GM12878 (cell line): ENCODE measurements around the gene FSHR.

ENCODE experiments used
- BHLHE40 ChIP-seq, 2 experiments: fragments of 450-650 bp in 1 of 2; IDR thresholded peaks; 2 replicates each; pipeline ENCODE4 v1.6.1; 2011 to 2017; ENCODE audit warnings: low read depth in 2 of 2, borderline replicate concordance in 1 of 2, improper control_type of control experiment in 1 of 2, low read length in 1 of 2, mild to moderate bottlenecking in 1 of 2
- CTCF ChIP-seq, 3 experiments: IDR thresholded peaks in 2 of 3; conservative IDR thresholded peaks in 1 of 3; 2 replicates each; pipeline ENCODE4 v1.5.1; 2011; ENCODE audit warnings: low read depth in 3 of 3, low read length in 3 of 3, mild to moderate bottlenecking in 3 of 3, control low read depth in 2 of 3, moderate library complexity in 2 of 3, inconsistent platforms in 1 of 3, mixed read lengths in 1 of 3; ENCODE audit not compliant: control insufficient read depth in 2 of 3, insufficient read depth in 1 of 3; ENCODE audit errors: extremely low read depth in 1 of 3
- HDAC2 ChIP-seq: fragments of 200-600 bp; sonication (generic); IDR thresholded peaks from 2 replicates; pipeline ENCODE4 v1.6.1; 2017
- PAX5 ChIP-seq: IDR thresholded peaks from 2 replicates; pipeline ENCODE4 v1.6.1; 2011; ENCODE audit warnings: low read depth, low read length, borderline replicate concordance
- SMAD5 ChIP-seq: IDR thresholded peaks from 2 replicates; pipeline ENCODE4 v1.6.1; 2016; ENCODE audit warnings: antibody characterized with exemption, low read depth
- TAF1 ChIP-seq: IDR thresholded peaks from 2 replicates; pipeline ENCODE4 v1.6.1; 2011; ENCODE audit warnings: mild to moderate bottlenecking, low read depth, low read length, borderline replicate concordance
- USF1 ChIP-seq: IDR thresholded peaks from 2 replicates; pipeline ENCODE4 v1.6.1; 2011; ENCODE audit warnings: borderline replicate concordance, low read depth, mild to moderate bottlenecking, moderate library complexity, mixed read lengths, low read length; ENCODE audit not compliant: insufficient read depth; ENCODE audit errors: extremely low read length

GRCh38 chr2:48915884-48916283, 238.4 kb downstream of the FSHR start:
- TF ChIP-seq TAF1 (no peak), SMAD5 (no peak), HDAC2 (no peak), PAX5 (no peak), USF1 (no peak), BHLHE40 (IDR thresholded peaks at IDR 0.05; ENCODE audit: borderline replicate concordance in 1 of 2, low read depth in 2 of 2, low read length in 1 of 2) (no peak), CTCF (IDR thresholded peaks at IDR 0.05 in 2 of 3, conservative IDR thresholded peaks at IDR 0.05 in 1 of 3; ENCODE audit: control insufficient read depth in 2 of 3, extremely low read depth in 1 of 3, insufficient read depth in 1 of 3, low read depth in 3 of 3, low read length in 3 of 3) (no peak)
